ENCODE results near the gene FREM2.

DNA sequence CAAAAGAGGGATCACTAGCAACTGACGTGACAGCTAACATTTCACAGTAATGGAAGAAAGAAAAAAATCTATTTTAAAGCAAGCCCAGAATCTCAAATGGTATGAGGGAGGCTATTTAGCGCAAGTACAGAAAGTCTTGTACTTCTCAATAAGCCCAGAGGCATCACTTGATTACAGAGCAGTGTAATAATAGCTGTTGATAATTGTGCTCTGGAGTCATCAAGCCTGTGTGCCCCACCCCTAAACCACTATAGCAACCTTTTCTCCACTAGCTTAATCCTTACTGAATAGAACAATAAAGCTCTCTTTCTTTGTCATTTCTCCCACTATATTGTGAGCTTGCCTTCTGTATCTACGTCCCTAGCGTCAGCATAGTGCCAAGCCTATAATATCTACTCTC, 56.6 kb downstream of the FREM2 start:
- TF ChIP-seq, protein P1, sequence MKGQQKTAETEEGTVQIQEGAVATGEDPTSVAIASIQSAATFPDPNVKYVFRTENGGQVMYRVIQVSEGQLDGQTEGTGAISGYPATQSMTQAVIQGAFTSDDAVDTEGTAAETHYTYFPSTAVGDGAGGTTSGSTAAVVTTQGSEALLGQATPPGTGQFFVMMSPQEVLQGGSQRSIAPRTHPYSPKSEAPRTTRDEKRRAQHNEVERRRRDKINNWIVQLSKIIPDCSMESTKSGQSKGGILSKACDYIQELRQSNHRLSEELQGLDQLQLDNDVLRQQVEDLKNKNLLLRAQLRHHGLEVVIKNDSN (IDR thresholded peaks at IDR 0.05): no peak
- TF ChIP-seq TAF1 (IDR thresholded peaks at IDR 0.05; ENCODE audit: low read depth) (no peak), EP300 (IDR thresholded peaks at IDR 0.05; ENCODE audit: borderline replicate concordance) (no peak), YY1 (IDR thresholded peaks at IDR 0.05; ENCODE audit: low read depth) (no peak), RAD21 (IDR thresholded peaks at IDR 0.05; ENCODE audit: low read depth) (no peak), FOXM1 (IDR thresholded peaks at IDR 0.05; ENCODE audit: borderline replicate concordance, low read depth) (no peak), ZBTB7A (IDR thresholded peaks at IDR 0.05; ENCODE audit: low read depth) (no peak)
- TF ChIP-seq, protein P2, sequence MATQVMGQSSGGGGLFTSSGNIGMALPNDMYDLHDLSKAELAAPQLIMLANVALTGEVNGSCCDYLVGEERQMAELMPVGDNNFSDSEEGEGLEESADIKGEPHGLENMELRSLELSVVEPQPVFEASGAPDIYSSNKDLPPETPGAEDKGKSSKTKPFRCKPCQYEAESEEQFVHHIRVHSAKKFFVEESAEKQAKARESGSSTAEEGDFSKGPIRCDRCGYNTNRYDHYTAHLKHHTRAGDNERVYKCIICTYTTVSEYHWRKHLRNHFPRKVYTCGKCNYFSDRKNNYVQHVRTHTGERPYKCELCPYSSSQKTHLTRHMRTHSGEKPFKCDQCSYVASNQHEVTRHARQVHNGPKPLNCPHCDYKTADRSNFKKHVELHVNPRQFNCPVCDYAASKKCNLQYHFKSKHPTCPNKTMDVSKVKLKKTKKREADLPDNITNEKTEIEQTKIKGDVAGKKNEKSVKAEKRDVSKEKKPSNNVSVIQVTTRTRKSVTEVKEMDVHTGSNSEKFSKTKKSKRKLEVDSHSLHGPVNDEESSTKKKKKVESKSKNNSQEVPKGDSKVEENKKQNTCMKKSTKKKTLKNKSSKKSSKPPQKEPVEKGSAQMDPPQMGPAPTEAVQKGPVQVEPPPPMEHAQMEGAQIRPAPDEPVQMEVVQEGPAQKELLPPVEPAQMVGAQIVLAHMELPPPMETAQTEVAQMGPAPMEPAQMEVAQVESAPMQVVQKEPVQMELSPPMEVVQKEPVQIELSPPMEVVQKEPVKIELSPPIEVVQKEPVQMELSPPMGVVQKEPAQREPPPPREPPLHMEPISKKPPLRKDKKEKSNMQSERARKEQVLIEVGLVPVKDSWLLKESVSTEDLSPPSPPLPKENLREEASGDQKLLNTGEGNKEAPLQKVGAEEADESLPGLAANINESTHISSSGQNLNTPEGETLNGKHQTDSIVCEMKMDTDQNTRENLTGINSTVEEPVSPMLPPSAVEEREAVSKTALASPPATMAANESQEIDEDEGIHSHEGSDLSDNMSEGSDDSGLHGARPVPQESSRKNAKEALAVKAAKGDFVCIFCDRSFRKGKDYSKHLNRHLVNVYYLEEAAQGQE (IDR thresholded peaks at IDR 0.05; ENCODE audit: low read depth): no peak

Measured in Ishikawa (cell line).